ENCODE results near the gene FRAT1. TPM values are rescaled to one million over a fixed set of nuclear protein-coding genes. Genes with fewer than 3 reads are reported as not detected.
"Not testable (repeated sequence)": the region's sequence is repeated elsewhere in the genome, so short reads cannot be mapped to it uniquely, and the experiment has no call there.

The FRAT1 gene
- polyA plus RNA-seq, 1 donor (not counting 4 experiments of a cell fraction or from before 2014, with no cell fraction given) = 0.34 TPM

- H3K4me2 ChIP-seq (ENCODE audit: control insufficient read depth, extremely low read depth, insufficient read depth, low read depth, low read length) = no peak overlapping the region
- TF ChIP-seq CTCF (optimal IDR thresholded peaks at IDR 0.05 in 1 of 3, IDR thresholded peaks at IDR 0.05 in 1 of 3, conservative IDR thresholded peaks at IDR 0.05 in 1 of 3; ENCODE audit: extremely low read depth in 1 of 3, insufficient read depth in 2 of 3, low read length in 3 of 3) (no peak), EZH2 (IDR thresholded peaks at IDR 0.05; ENCODE audit: low read length) (no peak)
- peaks cover 11% of the 10 kb centered on the region for H3K4me1 ChIP-seq (ENCODE audit: control insufficient read depth, extremely low read depth, insufficient read depth, low read length)
- H3K9ac ChIP-seq (ENCODE audit: control insufficient read depth, extremely low read depth, insufficient read depth, low read length) = no peak overlapping the region
- no peaks in the 10 kb centered on the region for H3K79me2 ChIP-seq (ENCODE audit: control insufficient read depth, insufficient read depth, low read length)
- H3K27ac ChIP-seq (ENCODE audit: control insufficient read depth, insufficient read depth, low read length) = no peak overlapping the region
- H4K20me1 ChIP-seq (ENCODE audit: control insufficient read depth, extremely low read depth, insufficient read depth, low read length) = no peaks in the 10 kb centered on the region
- H3K9me1 ChIP-seq (ENCODE audit: control insufficient read depth, extremely low read depth, insufficient read depth, low read length) = no peaks in the 10 kb centered on the region
- H2AFZ ChIP-seq (ENCODE audit: control insufficient read depth, low read length) = no peak overlapping the region
- no peak overlapping the region for H3K4me3 ChIP-seq (ENCODE audit: control insufficient read depth in 2 of 3, extremely low read depth in 1 of 3, insufficient read depth in 2 of 3, low read depth in 1 of 3, low read length in 3 of 3)
- H3K36me3 ChIP-seq (ENCODE audit: control insufficient read depth in 2 of 2, extremely low read depth in 1 of 2, insufficient read depth in 2 of 2, low read length in 2 of 2) = no peaks in the 10 kb centered on the region
- dilution Hi-C loops (cut with MboI; ENCODE audit: extremely low pct_ligation_motif_present, low sequenced_read_pairs) = no loop called here
- DNase-seq (ENCODE audit: low read depth, low spot score) (no peak), FAIRE-seq (no peak)
- no peaks in the 10 kb centered on the region for H3K9me3 ChIP-seq (ENCODE audit: control insufficient read depth, low read depth, low read length)
- H3K27me3 ChIP-seq (ENCODE audit: control insufficient read depth, extremely low read depth, insufficient read depth, low read length) = no peaks in the 10 kb centered on the region
Observed at GRCh38 chr10:97341416-97341815, 22.3 kb downstream of the FRAT1 start.

- H3K9me3 ChIP-seq (ENCODE audit: control insufficient read depth, low read depth, low read length); H3K36me3 ChIP-seq (ENCODE audit: control insufficient read depth in 2 of 2, extremely low read depth in 1 of 2, insufficient read depth in 2 of 2, low read length in 2 of 2); H3K27ac ChIP-seq (ENCODE audit: control insufficient read depth, insufficient read depth, low read length); FAIRE-seq; H3K27me3 ChIP-seq (ENCODE audit: control insufficient read depth, extremely low read depth, insufficient read depth, low read length); H3K4me3 ChIP-seq (ENCODE audit: control insufficient read depth in 2 of 3, extremely low read depth in 1 of 3, insufficient read depth in 2 of 3, low read depth in 1 of 3, low read length in 3 of 3); H3K79me2 ChIP-seq (ENCODE audit: control insufficient read depth, insufficient read depth, low read length); DNase-seq (ENCODE audit: low read depth, low spot score); dilution Hi-C loops (cut with MboI; ENCODE audit: extremely low pct_ligation_motif_present, low sequenced_read_pairs); H3K4me2 ChIP-seq (ENCODE audit: control insufficient read depth, extremely low read depth, insufficient read depth, low read depth, low read length); H2AFZ ChIP-seq (ENCODE audit: control insufficient read depth, low read length); H3K4me1 ChIP-seq (ENCODE audit: control insufficient read depth, extremely low read depth, insufficient read depth, low read length); H3K9me1 ChIP-seq (ENCODE audit: control insufficient read depth, extremely low read depth, insufficient read depth, low read length); H3K9ac ChIP-seq (ENCODE audit: control insufficient read depth, extremely low read depth, insufficient read depth, low read length); H4K20me1 ChIP-seq (ENCODE audit: control insufficient read depth, extremely low read depth, insufficient read depth, low read length): not testable (repeated sequence)
Observed at GRCh38 chr10:97343664-97344063, 24.6 kb downstream of the FRAT1 start.

GRCh38 chr10:97347317-97347716 lies 28.2 kb downstream of the FRAT1 start:
- Histone ChIP-seq H3K9me1 (ENCODE audit: control insufficient read depth, extremely low read depth, insufficient read depth, low read length) (no peaks in the 10 kb centered on the region), H2AFZ (ENCODE audit: control insufficient read depth, low read length) (no peak overlapping the region), H3K9ac (ENCODE audit: control insufficient read depth, extremely low read depth, insufficient read depth, low read length) (no peak overlapping the region), H3K4me3 (ENCODE audit: control insufficient read depth in 2 of 3, extremely low read depth in 1 of 3, insufficient read depth in 2 of 3, low read depth in 1 of 3, low read length in 3 of 3) (no peak overlapping the region), H3K27me3 (ENCODE audit: control insufficient read depth, extremely low read depth, insufficient read depth, low read length) (no peaks in the 10 kb centered on the region), H3K4me2 (ENCODE audit: control insufficient read depth, extremely low read depth, insufficient read depth, low read depth, low read length) (no peak overlapping the region), H3K9me3 (ENCODE audit: control insufficient read depth, low read depth, low read length) (no peaks in the 10 kb centered on the region), H3K4me1 (ENCODE audit: control insufficient read depth, extremely low read depth, insufficient read depth, low read length) (no peaks in the 10 kb centered on the region), H4K20me1 (ENCODE audit: control insufficient read depth, extremely low read depth, insufficient read depth, low read length) (no peaks in the 10 kb centered on the region), H3K36me3 (ENCODE audit: control insufficient read depth in 2 of 2, extremely low read depth in 1 of 2, insufficient read depth in 2 of 2, low read length in 2 of 2) (peaks cover 0 to 7% of the 10 kb centered on the region in 2 experiments), H3K79me2 (ENCODE audit: control insufficient read depth, insufficient read depth, low read length) (no peaks in the 10 kb centered on the region), H3K27ac (ENCODE audit: control insufficient read depth, insufficient read depth, low read length) (no peak overlapping the region)
- FAIRE-seq (no peak), DNase-seq (ENCODE audit: low read depth, low spot score) (no peak)
- dilution Hi-C loops (cut with MboI; ENCODE audit: extremely low pct_ligation_motif_present, low sequenced_read_pairs) = no loop called here
- TF ChIP-seq EZH2 (IDR thresholded peaks at IDR 0.05; ENCODE audit: low read length) = no peak
- TF ChIP-seq CTCF (optimal IDR thresholded peaks at IDR 0.05 in 1 of 3, IDR thresholded peaks at IDR 0.05 in 1 of 3, conservative IDR thresholded peaks at IDR 0.05 in 1 of 3; ENCODE audit: extremely low read depth in 1 of 3, insufficient read depth in 2 of 3, low read length in 3 of 3) = no peak
